Activated gamma-delta T cell (primary cell): ENCODE results near the gene KCNAB1.
"Not testable (repeated sequence)": the region's sequence is repeated elsewhere in the genome, so short reads cannot be mapped to it uniquely, and the experiment has no call there.

Source experiments
- DNase-seq: peaks from one replicate; lab custom pipeline; 2025; lab: John Stamatoyannopoulos, UW

Gene KCNAB1

DNA sequence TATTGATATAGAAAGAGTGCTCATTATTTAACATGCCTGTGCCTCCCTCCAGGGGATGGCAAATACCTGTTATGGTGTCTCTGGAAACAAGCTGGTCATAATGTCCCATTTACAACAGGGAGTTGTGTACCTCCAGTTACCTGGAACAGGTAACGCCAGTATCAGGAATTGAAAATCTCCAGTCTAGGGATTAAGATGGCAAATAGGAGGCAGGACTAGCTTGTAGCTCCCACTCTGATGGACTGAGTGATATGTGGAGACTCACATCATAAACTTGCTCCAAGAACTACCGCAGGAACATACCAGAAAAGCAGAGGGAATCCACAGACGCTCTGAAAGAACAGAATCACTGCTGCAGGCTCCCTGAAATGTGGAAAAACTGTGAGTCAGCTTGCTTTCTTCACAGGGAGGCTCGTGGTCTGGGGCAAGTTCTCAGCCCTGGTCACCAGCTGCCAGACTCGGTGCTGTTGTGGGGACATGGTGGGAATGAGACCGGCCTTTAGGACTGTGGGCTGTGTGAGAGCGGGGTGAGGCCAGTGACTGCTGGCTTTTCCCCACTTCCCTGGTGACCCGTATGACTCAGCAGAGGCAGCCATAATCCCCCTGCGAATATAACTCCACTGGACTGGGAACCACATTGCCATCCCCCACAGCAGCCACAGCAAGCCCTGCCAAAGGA, 97.4 kb downstream of the KCNAB1 start:
- DNase-seq: no peak

DNA sequence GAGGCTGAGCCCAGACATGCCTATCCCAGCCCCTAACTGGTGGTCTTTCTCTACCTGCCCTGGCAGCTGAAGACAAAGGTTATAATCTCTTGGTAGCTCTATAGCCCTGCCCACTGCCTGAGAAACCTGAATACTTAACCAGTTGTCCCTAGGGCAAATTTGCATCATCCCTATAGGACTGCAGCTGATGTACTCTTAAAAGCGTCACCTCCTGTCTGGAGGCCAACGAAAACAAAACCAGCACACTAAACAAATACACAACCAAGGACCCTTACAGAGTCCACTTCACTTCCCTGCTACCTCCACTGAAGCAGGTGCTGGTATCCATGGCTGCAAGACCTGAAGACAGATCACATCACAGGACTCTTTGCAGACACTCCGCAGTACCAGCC, 98.0 kb downstream of the KCNAB1 start:
- DNase-seq: no peak

DNA sequence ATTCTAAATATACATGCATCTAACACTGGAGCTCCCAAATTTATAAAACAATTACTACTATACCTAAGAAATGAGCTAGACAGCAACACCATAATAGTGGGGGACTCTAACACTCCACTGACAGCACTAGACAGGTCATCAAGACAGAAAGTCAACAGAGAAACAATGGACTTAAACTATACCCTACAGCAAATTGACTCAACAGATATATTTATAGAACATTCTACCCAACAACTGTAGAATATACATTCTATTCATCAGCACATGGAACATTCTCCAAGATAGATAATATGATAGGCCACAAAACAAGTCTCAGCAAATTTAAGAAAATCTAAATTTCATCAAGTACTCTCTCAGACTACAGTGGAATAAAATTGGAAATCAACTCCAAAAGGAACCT, 102.0 kb downstream of the KCNAB1 start:
- DNase-seq: not testable (repeated sequence)

DNA sequence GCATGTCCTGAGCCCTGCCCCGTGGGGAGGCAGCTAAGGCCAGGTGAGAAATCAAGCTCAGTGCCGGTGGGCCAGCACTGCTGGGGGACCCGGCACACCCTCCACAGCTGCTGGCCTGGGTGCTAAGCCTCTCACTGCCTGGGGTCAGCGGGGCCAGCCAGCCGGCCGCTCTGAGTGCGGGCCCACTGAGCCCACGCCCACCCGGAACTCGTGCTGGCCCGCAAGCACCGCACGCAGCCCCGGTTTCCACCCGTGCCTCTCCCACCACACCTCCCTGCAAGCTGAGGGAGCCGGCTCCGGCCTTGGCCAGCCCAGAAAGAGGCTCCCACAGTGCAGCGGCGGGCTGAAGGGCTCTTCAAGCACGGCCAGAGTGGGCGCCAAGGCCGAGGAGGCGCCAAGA, 103.7 kb downstream of the KCNAB1 start:
- DNase-seq: not testable (repeated sequence)

DNA sequence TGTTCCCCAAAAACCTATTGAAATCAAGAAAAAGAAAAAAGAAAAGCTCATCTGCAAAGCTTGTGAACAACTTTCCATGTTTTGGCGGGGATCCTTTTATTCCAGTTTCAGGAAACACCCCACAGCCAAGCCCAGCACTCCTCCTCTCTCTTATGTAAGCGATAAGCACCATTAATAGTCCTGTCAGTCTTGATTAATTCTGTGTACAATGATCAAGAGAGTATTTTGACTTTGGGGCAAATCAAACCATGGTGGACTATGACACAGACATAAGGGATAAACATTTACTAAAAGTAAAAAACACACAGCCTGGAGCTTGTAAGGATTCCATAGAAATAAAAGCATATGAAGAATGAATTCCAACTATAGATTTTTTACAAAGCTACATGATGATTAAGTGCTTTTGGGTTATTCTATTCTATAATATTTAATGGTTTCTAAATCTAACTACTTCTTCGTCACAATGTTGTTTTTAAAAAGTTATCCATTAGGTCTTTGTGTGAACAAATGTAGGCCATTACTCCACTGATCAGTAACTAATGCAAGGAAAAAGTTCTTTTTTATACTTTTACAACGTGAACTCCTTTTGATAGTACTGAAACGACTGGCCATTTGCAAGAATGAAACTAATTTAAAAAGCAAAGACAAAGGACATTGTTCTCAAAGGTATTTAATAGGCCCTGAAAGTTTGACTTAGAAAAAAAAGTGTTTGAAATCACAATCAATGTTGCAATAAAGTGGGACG, 106.5 kb downstream of the KCNAB1 start:
- DNase-seq: no peak

DNA sequence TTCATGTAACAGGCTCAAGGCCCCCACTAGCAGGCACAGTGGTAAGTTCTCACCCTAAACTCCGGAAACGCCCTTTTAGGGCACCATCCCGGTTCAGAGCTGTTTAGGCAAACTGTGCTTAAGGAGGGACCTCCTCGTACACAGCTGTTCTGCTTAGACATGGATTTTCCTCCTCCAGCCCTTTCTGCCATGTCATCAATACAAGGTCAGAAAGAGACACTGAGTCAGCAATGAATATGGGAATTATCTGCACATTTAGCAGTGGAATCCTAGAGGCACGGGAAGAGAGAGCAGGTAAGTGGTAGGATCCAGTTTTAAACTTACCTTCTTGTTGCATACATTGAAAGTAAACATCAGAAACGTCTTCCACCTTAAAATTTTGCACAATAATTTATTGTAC, 107.3 kb downstream of the KCNAB1 start:
- DNase-seq: no peak

DNA sequence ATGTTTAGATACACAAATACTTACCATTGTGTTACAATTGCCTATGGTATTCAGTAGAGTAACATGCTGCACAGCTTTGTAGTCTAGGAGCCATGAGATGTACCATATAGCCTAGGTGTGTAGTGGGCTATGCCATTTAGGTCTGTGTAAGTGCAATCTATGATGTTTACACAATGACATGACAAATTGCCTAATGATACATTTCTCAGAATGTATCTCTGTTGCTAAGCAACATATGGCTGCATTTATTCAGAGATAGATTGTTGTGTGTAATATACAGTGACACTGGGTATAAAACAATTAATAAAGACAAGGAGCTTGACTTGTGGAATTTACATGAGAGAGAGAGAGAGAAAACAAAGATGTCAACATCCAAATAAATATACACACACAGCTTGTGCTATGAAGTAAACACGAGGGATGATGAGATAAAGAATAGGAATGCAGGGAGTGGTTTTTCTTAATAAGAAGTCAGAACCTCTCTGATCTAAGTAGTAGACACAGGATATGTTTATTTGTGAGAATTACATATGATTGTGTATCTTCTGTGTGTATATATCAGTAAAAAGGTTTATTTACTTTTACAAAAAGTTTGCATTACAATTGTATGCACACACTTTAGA, 110.0 kb downstream of the KCNAB1 start:
- DNase-seq: no peak

DNA sequence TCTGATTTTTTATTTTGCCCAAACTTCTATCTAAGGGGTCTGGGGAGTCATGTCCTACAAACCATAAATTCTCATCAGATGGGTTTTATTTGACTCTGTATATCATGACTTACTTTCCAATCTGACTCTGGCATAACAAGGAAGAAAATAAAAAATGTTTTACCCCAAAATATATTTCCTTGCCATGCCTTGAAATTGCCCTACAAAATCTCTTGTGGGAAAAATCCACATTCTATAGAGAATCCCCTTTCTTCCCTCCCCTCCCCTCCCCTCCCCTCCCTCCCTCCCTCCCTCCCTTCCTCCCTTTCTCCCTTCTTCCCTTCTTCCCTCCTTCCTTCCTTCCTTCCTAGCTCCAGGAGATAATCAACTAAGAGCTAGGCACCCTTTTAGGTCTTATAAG, 110.8 kb downstream of the KCNAB1 start:
- DNase-seq: not testable (repeated sequence)

DNA sequence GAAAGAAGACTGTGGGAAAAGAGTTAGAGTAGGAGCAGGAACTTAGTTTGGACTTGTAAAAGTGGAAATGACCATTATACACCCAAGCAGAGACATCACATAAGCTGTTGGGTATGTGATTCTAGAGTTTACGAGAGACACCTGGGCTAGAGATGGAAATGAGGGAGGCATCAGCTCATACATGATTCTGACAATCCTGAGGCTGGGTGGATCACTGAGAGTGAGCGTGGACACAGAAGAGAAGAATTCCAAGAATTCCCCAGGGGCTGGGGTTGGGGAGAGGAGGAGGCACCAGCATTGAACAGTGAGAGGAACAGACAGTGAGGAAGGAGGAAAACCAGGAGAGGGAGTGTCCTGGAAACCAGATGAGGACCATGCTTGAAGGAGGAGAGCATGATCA, 113.5 kb downstream of the KCNAB1 start:
- no peak for DNase-seq

DNA sequence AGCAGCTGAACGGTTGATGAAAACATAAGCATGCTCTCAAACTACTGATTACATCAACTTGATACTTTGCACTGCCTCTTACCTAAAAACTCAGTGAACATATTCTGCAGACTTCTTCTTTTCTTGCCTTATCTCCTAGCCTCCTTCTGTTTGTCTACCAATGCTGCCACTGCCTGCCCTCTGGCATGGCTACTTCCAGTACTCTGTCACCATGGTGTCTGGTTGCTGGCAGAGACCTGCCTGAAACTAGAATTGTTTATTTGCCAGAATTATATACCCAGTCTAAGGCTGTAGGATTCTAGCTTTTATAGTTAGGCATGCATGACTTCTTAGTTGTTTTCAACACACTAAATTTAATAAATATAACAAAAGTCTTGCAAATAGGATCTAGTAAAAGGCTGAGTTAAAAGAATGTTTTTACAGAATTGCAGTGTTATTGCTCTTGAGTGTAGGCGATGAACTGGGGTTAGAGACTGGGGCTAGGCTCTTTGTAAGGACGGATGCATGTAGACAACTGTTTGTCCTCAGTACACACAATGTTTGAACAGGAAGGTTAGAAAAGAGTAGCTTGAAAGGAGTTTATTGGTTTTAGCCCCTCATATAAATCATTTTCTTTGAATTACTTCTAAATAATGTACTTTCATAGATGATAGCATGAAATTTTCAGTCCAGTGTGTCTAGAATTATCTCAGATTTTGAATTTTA, 116.3 kb downstream of the KCNAB1 start:
- no peak for DNase-seq

DNA sequence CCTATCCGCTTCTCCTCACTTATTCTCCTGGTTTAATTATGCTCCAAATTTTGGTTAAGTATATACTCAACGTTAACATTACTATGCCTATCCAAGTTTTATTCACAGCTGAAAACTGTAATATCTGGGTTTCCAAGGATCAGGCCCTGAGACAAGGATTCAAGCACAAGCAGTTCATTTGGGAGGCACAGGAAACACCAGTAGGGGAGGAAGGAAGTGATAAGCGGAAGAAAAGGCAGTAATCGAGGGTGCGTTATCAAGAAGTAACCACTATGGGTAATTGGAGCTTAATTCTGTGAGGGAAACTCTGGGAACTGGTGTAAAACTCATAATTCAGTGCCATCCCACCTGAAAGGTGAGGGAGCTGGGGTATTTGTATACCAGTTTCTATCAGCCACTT, 120.3 kb downstream of the KCNAB1 start:
- no peak for DNase-seq

DNA sequence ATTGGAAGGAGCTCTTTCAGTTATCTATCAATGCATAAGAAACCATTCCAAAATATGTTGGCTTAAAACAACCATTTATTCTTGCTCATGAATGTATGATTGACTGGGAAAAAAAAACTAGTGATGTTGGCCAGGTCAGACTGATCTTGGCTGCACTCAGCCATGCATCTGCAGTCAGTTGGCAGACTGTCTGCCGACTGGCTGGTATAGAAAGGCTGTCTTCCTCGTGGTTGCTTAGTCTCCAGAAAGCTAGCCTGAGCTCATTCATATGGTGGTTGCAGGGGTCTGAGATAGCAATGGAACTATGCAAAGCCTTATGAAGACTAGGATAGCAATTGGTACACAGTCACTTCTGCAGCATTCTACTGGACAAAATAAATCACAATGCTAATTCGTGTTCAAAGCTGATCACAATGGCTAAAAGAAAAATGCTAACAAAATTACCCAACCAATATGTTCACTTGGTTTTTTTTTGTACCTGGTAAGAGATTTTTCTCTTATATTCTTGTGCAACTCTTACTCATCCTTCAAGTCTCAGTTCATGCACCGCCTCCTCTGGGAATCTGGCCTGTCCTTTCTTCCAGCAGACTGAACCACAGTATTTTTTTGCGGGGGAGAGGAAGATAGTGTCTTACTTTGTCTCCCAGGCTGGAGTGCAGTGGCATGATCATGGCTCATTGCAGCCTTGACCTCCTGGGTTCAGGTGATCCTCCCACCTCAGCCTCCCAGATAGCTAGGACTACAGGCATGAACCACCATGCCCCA, 126.8 kb downstream of the KCNAB1 start:
- DNase-seq: no peak

DNA sequence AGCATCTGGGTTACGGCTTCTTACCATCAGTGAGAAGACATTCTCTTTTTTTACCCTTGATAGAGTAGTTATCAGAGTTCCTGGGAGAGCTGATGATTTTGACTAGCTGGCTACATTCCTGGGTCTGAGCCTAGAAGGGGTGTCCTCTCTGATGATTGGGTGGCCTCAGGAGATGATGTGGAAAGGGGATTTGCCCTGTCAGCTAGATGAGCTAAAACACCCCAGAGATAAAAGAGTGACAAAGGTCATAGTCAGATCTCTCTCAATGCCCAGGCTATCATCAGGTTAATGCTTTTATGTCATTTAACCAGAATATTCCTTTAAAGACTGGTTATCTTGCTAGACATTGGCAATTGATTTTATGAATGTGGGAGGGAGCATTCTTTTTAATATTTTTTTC, 130.2 kb downstream of the KCNAB1 start:
- no peak for DNase-seq

DNA sequence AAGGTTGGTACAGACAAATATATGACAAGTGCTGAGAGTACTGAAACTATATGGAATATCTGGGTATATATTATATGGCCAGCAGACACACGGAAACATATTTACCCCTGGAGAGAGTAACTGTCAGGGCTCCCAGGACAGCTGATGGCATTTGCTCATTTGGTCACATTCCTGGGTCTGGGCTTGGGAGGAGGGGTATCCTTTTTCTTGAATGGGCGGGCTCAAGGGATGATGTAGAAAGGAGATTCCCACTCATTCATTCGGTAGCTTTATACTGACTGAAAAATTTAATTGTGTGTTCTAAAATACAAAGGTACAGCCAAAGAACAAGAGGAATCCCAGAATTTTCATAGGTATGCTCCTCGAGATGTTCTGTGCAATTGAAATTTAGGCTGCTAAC, 131.0 kb downstream of the KCNAB1 start:
- DNase-seq: no peak

DNA sequence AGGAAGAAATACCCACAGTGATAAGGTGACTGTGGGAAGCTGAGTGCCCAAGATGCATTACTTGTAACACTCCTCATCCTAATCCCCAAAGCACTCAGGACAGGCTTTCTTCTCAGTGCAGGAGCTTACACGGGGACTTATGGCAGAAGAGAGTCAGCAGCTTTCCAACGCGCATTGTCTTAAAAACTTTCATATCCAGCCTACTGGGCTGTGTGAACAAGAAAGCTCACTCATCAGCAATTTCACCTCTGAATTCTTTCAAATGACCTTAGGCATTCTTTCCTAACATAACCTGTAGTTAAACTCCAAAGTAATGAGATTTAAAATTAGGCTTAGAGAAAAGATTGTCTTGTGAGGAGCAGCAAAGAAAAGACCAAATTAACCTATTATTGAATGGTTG, 132.3 kb downstream of the KCNAB1 start:
- no peak for DNase-seq

DNA sequence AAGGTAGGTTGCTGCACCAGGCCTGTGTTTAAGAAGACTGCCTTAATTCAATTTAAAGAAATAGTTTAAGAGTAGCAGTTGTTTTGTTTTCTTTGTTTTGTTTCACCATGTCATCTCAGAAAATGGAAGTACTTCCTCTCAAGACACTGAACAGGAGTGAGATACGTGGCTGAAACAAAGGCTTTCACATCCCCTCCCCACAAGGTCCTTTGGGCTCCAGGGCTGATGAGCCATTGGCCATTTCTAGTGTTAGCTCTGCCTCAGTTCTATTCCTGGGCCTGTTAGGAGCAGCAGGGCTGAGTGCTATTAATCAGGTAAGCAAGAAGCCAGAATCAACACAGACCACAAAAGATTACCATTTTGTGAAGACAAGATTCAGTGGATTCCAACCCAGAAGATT, 132.8 kb downstream of the KCNAB1 start:
- no peak for DNase-seq

DNA sequence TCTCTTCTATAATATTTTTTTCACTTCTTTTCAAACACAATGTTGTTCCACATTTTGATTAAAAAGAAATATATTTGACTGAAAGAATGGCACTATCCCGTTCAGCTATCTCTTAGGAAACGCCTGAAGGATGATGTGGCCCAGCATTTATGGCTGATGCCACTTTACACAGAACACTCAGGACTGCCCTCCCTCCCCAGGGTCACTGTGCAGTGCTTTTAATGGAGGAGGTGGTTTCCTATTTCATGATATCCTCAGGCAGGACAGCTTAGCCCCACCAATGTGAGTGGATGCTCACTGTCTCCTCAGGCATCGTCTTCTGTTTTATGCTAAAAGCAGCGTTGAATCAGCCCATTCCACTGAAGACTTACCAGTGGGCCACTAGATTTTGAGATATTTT, 135.9 kb downstream of the KCNAB1 start:
- DNase-seq: no peak

DNA sequence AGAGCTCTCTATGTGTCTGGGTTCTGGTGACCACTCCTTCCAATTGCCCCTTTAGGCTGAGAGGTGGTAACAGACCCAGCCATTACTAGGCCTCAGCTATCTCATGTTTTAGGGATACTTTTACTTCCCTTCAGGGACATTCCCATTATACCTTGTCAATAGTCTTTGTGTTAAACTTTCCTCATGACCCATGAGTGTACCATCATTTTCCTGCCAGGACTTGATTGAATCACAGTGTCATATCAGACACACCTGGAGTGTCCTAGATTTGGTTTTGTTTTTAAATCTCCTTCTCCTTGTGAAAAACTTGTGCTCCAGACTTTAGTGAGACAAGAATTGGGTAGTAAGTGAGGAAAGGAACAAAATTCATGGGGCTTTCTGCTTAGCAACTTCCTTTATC, 136.6 kb downstream of the KCNAB1 start:
- no peak for DNase-seq

DNA sequence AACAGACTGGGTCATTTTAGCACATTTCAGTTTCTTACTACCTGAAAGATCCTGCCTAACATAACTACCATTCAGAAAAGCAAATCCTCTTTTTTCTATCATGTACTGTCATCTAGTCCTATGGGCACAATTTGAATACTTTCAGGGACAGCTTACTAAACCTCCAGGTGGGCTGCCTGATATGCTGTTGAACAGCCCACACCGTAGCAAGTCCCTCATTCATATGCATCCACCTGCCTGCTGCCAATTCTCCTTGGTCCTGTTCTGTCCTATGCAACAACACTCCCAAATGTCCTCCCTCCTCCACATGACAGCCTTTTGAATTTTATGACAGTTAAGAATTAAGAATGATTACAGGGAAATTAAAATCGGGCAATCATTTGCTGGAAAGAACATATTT, 137.9 kb downstream of the KCNAB1 start:
- DNase-seq: no peak

DNA sequence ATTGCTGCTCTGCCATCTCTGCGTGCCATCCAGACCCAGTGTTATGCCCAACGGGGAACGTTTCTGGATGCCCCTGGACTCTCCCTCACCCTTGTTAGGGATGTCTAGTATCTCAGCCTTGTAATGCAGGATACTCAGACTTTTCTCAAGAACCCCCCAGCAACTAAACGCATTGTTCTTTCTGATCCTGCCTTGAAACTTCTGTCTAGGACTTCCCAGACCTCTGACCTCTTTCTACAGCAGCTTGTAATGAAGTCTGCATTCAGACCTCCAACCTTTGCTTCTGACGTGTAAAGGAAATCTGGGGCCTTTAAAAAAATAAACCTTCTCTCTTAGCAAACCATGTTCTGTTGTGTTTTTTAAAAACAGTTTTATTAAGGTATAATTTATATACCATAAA, 139.5 kb downstream of the KCNAB1 start:
- DNase-seq: no peak

DNA sequence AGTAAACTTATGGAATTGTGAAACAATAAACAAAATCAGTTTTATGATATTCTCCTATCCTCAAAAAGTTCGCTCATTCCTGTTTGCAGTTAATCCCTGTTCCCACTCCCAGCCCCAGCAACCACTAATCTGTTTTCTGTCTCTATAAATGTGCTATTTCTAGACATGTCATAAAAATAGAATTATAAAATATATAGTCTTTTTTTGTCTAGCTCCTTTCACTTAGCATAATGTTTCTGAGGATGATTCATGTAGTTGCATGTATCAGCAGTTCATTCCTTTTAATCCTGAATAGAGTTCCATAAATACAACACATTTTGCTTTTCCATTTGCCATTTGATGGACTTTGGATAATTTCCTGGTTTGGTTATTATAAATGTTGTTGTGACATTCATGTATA, 140.0 kb downstream of the KCNAB1 start:
- DNase-seq: no peak

DNA sequence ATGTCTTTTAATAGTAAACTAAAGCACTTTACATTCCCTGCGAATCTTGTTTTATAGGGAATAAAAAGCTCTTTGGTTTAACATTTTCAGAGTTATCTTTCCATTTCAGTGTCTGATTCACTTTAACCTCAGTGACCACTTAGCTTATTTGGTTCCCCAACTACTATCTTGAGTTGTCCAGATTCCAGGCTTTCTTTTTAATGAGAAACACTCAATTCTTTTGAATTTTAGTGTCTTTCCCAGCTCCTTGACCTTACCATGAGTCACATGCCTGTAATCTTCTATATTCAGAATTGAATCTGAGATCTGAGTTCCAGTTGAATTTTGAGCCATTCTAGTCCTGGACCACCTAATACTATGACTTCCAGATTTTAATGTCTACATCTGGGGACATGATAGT, 144.4 kb downstream of the KCNAB1 start:
- DNase-seq: no peak
